HEK293T (cell line): Measurements from ENCODE around the gene CD38.

Experiments
- ARNT ChIP-seq: fragments of 450-650 bp; IDR thresholded peaks from 2 replicates; pipeline ENCODE4 v1.6.1; 2017; ENCODE audit warnings: mild to moderate bottlenecking
- BHLHE40 ChIP-seq: fragments of 450-650 bp; IDR thresholded peaks from 2 replicates; pipeline ENCODE4 v1.6.1; 2016; ENCODE audit warnings: mild to moderate bottlenecking, moderate library complexity, borderline replicate concordance
- FOXK2 ChIP-seq: fragments of 450-650 bp; IDR thresholded peaks from 2 replicates; pipeline ENCODE4 v1.6.1; 2016; ENCODE audit warnings: mild to moderate bottlenecking
- FOXM1 ChIP-seq: fragments of 450-650 bp; IDR thresholded peaks from 2 replicates; pipeline ENCODE4 v1.6.1; 2017; ENCODE audit warnings: mild to moderate bottlenecking, borderline replicate concordance
- NFRKB ChIP-seq: fragments of 450-650 bp; IDR thresholded peaks from 2 replicates; pipeline ENCODE4 v1.6.1; 2016; ENCODE audit warnings: mild to moderate bottlenecking, moderate library complexity
- SP1 ChIP-seq: fragments of 450-650 bp; IDR thresholded peaks from 2 replicates; pipeline ENCODE4 v1.6.1; 2017
- TARDBP ChIP-seq: fragments of 450-650 bp; IDR thresholded peaks from 2 replicates; pipeline ENCODE4 v1.6.1; 2016

- no peak for TF ChIP-seq TARDBP
- no peak for TF ChIP-seq FOXK2
- TF ChIP-seq SP1, result no peak
- no peak for TF ChIP-seq BHLHE40
- no peak for TF ChIP-seq ARNT
- no peak for TF ChIP-seq FOXM1
- no peak for TF ChIP-seq NFRKB
Observed at GRCh38 chr4:15786743-15787142, 8.6 kb downstream of the CD38 start.
